Astrocyte of the cerebellum (primary cell): ENCODE results near the gene USP2.

Source experiments
- DNase-seq: peaks from one replicate; pipeline ENCODE4 v3.0.0-alpha.2; 2011; ENCODE audit warnings: low read depth
- H3K4me3 ChIP-seq: 2 replicates; pipeline ENCODE4 v1.5.1; 2011; ENCODE audit warnings: mild to moderate bottlenecking, low read depth, low read length, moderate library complexity
- CTCF ChIP-seq: IDR thresholded peaks from 2 replicates; pipeline ENCODE4 v1.5.1; 2012; ENCODE audit warnings: low read length, low read depth, moderate library complexity, mild to moderate bottlenecking; ENCODE audit errors: missing control alignments
- in situ Hi-C: cut with HindIII; loops from 2 replicates; pipeline ENCODE4 v1.10.0; 2017; ENCODE audit warnings: low sequenced_read_pairs

The USP2 gene

DNA sequence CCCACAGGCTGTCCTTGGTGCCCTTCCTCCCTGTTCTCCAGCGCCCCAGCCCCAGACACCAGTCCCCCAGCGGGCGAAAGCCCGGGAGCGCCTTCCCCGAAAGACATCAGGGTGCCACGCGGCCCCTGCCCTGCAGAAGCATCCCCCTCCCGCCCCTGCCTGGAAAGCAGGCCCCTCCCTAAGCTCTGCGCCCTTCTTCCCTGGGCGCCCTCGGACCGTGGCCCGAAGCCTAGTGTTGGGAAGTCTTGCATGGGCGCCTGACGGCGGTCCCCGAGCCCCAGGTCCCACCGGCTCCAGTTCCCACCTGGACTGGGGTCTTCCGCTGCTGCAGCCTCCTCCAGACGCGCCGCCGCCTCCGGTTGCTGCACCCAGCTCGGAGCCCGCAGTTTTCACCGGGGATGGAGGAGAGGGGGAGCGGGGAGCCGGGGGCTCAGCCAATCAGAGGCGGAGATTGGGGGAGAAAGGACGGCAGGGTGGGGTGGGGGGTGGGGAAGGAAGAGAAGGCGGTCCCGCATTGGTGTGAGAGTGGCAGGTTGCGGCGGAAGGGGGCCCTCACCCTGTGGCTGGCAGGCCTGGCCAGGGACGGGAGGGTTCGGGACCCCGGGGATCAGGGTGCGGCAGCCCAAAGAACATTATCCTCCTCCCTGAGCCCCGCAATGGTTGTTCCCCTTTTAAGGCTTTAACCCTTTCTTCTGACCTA, 41.5 kb upstream of the USP2 start, which contains the start of gene THY1:
Gene THY1 (minus strand): TSS at position 364 of the 700 bp plus-strand sequence. CDS start 2,267 bp downstream, outside the sequence.
- H3K4me3 ChIP-seq = peak within 1 kb of the TSS; percentile 81
- DNase-seq = no peak
- in situ Hi-C loops = loop anchor here (10.0 kb wide), 1 partner anchor 48 kb away; no protein-coding TSS in a partner anchor
- no peak for TF ChIP-seq CTCF

GRCh38 chr11:119421941-119422808, 40.7 kb upstream of the USP2 start:
- no peak for TF ChIP-seq CTCF
- no peak for DNase-seq
- in situ Hi-C loops = loop anchor here (10.0 kb wide), 1 partner anchor 47 kb away; no protein-coding TSS in a partner anchor
- peak overlapping the region; percentile 81 for H3K4me3 ChIP-seq

DNA sequence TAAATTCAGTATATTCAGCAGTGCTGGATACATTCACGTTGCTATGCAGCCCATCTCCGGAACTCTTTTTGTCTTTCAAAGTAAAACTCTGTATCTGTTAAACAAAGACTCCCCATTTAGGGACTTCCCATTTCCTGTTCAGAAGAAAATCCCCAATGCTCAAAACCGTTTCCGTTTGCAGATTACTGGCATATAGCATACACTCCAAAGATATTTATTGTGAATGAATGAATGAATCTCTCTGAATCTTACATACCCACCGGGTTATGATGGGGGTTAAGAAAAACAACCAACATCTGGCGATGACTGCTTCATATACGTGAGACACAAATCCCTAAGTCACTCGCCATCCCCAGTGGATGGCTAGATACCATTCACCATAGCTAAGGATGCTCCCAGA, 39.9 kb upstream of the USP2 start:
- TF ChIP-seq CTCF = no peak
- in situ Hi-C loops = loop anchor here (10.0 kb wide), 1 partner anchor 47 kb away; no protein-coding TSS in a partner anchor
- DNase-seq = no peak
- peak overlapping the region; percentile 81 for H3K4me3 ChIP-seq

GRCh38 chr11:119420631-119421030, 39.1 kb upstream of the USP2 start:
- H3K4me3 ChIP-seq = peak overlapping the region; percentile 81
- TF ChIP-seq CTCF = no peak
- no peak for DNase-seq
- in situ Hi-C loops = loop anchor here (10.0 kb wide), 1 partner anchor 46 kb away; no protein-coding TSS in a partner anchor

- in situ Hi-C loops = loop anchor here (10.0 kb wide), 1 partner anchor 45 kb away; no protein-coding TSS in a partner anchor
- TF ChIP-seq CTCF = no peak
- no peak for DNase-seq
- no peak overlapping the region for H3K4me3 ChIP-seq
Measured at GRCh38 chr11:119419834-119420492, 38.5 kb upstream of the USP2 start.

DNA sequence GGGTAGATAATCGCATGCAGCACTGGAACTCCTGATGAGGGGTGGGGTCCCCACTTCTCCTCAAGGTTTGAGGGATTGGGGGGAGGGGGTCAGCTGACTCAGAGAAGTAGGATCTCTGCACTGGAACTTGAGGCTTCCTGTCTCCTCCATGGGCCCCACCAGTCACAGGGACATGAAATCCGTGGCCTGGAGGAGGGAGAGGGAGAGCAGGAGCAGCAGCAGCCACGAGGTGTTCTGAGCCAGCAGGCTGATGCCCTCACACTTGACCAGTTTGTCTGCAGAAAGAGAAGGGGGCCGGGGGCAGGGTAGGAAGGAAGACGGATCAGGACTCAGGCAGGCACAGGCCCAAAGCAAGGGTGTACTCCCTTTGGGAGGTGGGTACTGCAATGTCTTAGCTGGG, 37.8 kb upstream of the USP2 start:
- in situ Hi-C loops = no loop called here
- no peak overlapping the region for H3K4me3 ChIP-seq
- no peak for DNase-seq
- TF ChIP-seq CTCF = no peak
